ENCODE measurements around the gene GRIN1.
"Not testable (repeated sequence)": the region's sequence is repeated elsewhere in the genome, so short reads cannot be mapped to it uniquely, and the experiment has no call there.

Gene GRIN1

GRCh38 chr9:137129456-137130175 is 9.3 kb upstream of the GRIN1 start:
- peak overlapping the region; percentile 64 for H3K4me3 ChIP-seq (ENCODE audit: low read length)
- no peak for TF ChIP-seq ZNF274 (IDR thresholded peaks at IDR 0.05; ENCODE audit: low read depth, low read length)

- peak overlapping the region; percentile 64 for H3K4me3 ChIP-seq (ENCODE audit: low read length)
- no peak for TF ChIP-seq ZNF274 (IDR thresholded peaks at IDR 0.05; ENCODE audit: low read depth, low read length)
These were observed 8.7 kb upstream of the GRIN1 start for GRCh38 chr9:137130176-137130755.

GRCh38 chr9:137134191-137134590 is 4.8 kb upstream of the GRIN1 start:
- H3K4me3 ChIP-seq (ENCODE audit: low read length) = no peak overlapping the region
- TF ChIP-seq ZNF274 (IDR thresholded peaks at IDR 0.05; ENCODE audit: low read depth, low read length) = no peak

GRCh38 chr9:137135154-137135553 is 3.8 kb upstream of the GRIN1 start:
- not testable (repeated sequence) for H3K4me3 ChIP-seq (ENCODE audit: low read length)

GRCh38 chr9:137136261-137136880 is 2.6 kb upstream of the GRIN1 start:
- no peak for TF ChIP-seq ZNF274 (IDR thresholded peaks at IDR 0.05; ENCODE audit: low read depth, low read length)
- H3K4me3 ChIP-seq (ENCODE audit: low read length) = no peak overlapping the region

- H3K4me3 ChIP-seq (ENCODE audit: low read length) = no peak overlapping the region
- TF ChIP-seq ZNF274 (IDR thresholded peaks at IDR 0.05; ENCODE audit: low read depth, low read length) = no peak
These were observed 1.9 kb upstream of the GRIN1 start for GRCh38 chr9:137136881-137137607.

- H3K4me3 ChIP-seq (ENCODE audit: low read length) = no peak overlapping the region
- no peak for TF ChIP-seq ZNF274 (IDR thresholded peaks at IDR 0.05; ENCODE audit: low read depth, low read length)
These were observed 764 bp upstream of the GRIN1 start for GRCh38 chr9:137138058-137138721.

GRCh38 chr9:137139468-137140150 is 655 bp downstream of the GRIN1 start:
- no peak for TF ChIP-seq ZNF274 (IDR thresholded peaks at IDR 0.05; ENCODE audit: low read depth, low read length)
- H3K4me3 ChIP-seq (ENCODE audit: low read length) = no peak overlapping the region

- H3K4me3 ChIP-seq (ENCODE audit: low read length) = no peak overlapping the region
- TF ChIP-seq ZNF274 (IDR thresholded peaks at IDR 0.05; ENCODE audit: low read depth, low read length) = no peak
These were observed 1.4 kb downstream of the GRIN1 start for GRCh38 chr9:137140151-137141012.

GRCh38 chr9:137141050-137141810 is 2.3 kb downstream of the GRIN1 start:
- H3K4me3 ChIP-seq (ENCODE audit: low read length) = no peak overlapping the region
- no peak for TF ChIP-seq ZNF274 (IDR thresholded peaks at IDR 0.05; ENCODE audit: low read depth, low read length)

GRCh38 chr9:137141976-137142936 is 3.3 kb downstream of the GRIN1 start:
- no peak for TF ChIP-seq ZNF274 (IDR thresholded peaks at IDR 0.05; ENCODE audit: low read depth, low read length)
- no peak overlapping the region for H3K4me3 ChIP-seq (ENCODE audit: low read length)
